K562 (cell line): ENCODE results near the gene ZMYND8. TPM values are rescaled to one million over a fixed set of nuclear protein-coding genes. Genes with fewer than 3 reads are reported as not detected.

ENCODE experiments used
- ATAC-seq: fragments of 200-7000 bp; cut with Tn5 transposase; 3 replicates; pipeline ENCODE4 v1.9.1; 2020; ENCODE audit warnings: moderate library complexity
- BruUV-seq: library from RNA; stranded (reverse); fragments of 400-500 nt; replicated peaks from 2 replicates; lab custom pipeline; 2021; lab: Mats Ljungman, UMichigan
- CTCF ChIA-PET: fragments of 300-600 bp; formaldehyde crosslinking; extraction: SDS; loops from one replicate; lab custom pipeline; 2021; ENCODE audit warnings: low intra/inter-chr PET ratio; lab: Yijun Ruan, JAX
- POLR2A ChIA-PET: fragments of 300-600, 350-650 bp; sonication (Branson Sonifier 250); formaldehyde crosslinking; extraction: SDS; loops from one replicate; lab custom pipeline; 2021; ENCODE audit warnings: antibody characterized with exemption, inconsistent platforms; lab: Yijun Ruan, JAX
- DNase-seq, 4 experiments: peaks; one replicate each; pipeline versions ENCODE4 v3.0.0 to v3.0.0-alpha.2; 2011 to 2018; ENCODE audit warnings: low spot score in 3 of 4, mixed read lengths in 3 of 4; ENCODE audit errors: extremely low read depth in 1 of 4
- FAIRE-seq: peaks from 2 replicates; lab custom pipeline; 2011; peaks lifted over from hg19 to GRCh38; lab: Jason Lieb, UNC
- H2AFZ ChIP-seq: 2 replicates; pipeline ENCODE4 v1.6.0; 2011; ENCODE audit warnings: low read depth, low read length, control low read depth, inconsistent platforms
- H3K27ac ChIP-seq: fragments of 200-600 bp; 3 replicates; pipeline ENCODE4 v1.8.0; 2011; ENCODE audit warnings: low read depth, mild to moderate bottlenecking, control low read depth, inconsistent platforms, low read length, moderate library complexity, mixed read lengths; ENCODE audit errors: extremely low read depth
- H3K27me3 ChIP-seq, 2 experiments: fragments of 300-600 bp in 1 of 2; 2 replicates in 1 of 2; 3 replicates in 1 of 2; pipeline versions ENCODE4 v1.6.0 to v1.8.0; 2011; ENCODE audit warnings: inconsistent platforms in 2 of 2, low read length in 2 of 2, mild to moderate bottlenecking in 1 of 2, mixed read lengths in 1 of 2, moderate library complexity in 1 of 2; ENCODE audit not compliant: control insufficient read depth in 2 of 2, insufficient read depth in 2 of 2
- H3K36me3 ChIP-seq: fragments of 300-600 bp; 3 replicates; pipeline ENCODE4 v1.8.0; 2011; ENCODE audit warnings: mild to moderate bottlenecking, low read length, inconsistent platforms; ENCODE audit not compliant: control insufficient read depth, insufficient read depth
- H3K4me1 ChIP-seq, 2 experiments: fragments of 200-600 bp in 1 of 2; replicated peaks in 1 of 2; 2 replicates in 1 of 2; 3 replicates in 1 of 2; pipeline versions ENCODE4 v1.5.1 to v1.8.0; 2011; ENCODE audit warnings: inconsistent platforms in 2 of 2, low read length in 2 of 2, mild to moderate bottlenecking in 1 of 2, mixed read lengths in 1 of 2, moderate library complexity in 1 of 2; ENCODE audit not compliant: control insufficient read depth in 2 of 2, insufficient read depth in 2 of 2
- H3K4me2 ChIP-seq: 2 replicates; pipeline ENCODE4 v1.6.1; 2011; ENCODE audit warnings: low read length, control low read depth, inconsistent platforms, mixed read lengths; ENCODE audit not compliant: insufficient read depth
- H3K4me3 ChIP-seq: fragments of 200-600 bp; sonication (generic), shearing (Covaris generic); 2 replicates; pipeline ENCODE4 v1.5.1; 2016; ENCODE audit warnings: control low read depth, inconsistent platforms
- H3K79me2 ChIP-seq: fragments of 200-600 bp; 3 replicates; pipeline ENCODE4 v1.8.0; 2011; ENCODE audit warnings: low read length, inconsistent platforms; ENCODE audit not compliant: control insufficient read depth, insufficient read depth
- H3K9ac ChIP-seq, 2 experiments: 2 replicates each; pipeline versions ENCODE4 v1.6.0 to v1.6.1; 2011; ENCODE audit warnings: low read depth in 2 of 2, low read length in 2 of 2, control low read depth in 1 of 2, inconsistent platforms in 1 of 2, mild to moderate bottlenecking in 1 of 2, mixed read lengths in 1 of 2; ENCODE audit not compliant: insufficient read depth in 1 of 2
- H3K9me1 ChIP-seq: one replicate; pipeline ENCODE4 v1.6.0; 2011; ENCODE audit warnings: inconsistent platforms, mild to moderate bottlenecking, low read length, moderate library complexity; ENCODE audit not compliant: control insufficient read depth, insufficient read depth
- H3K9me3 ChIP-seq: replicated peaks from 2 replicates; pipeline ENCODE4 v1.5.1; 2011; ENCODE audit warnings: low read depth, low read length, inconsistent platforms; ENCODE audit not compliant: control insufficient read depth, insufficient read depth
- H4K20me1 ChIP-seq: replicated peaks from 2 replicates; pipeline ENCODE4 v1.6.1; 2011; ENCODE audit warnings: low read length, inconsistent platforms, mixed read lengths; ENCODE audit not compliant: control insufficient read depth, insufficient read depth
- POLR2G ChIP-seq: fragments of 200-400 bp; formaldehyde crosslinking; IDR thresholded peaks from 2 replicates; pipeline ENCODE4 v1.6.1; 2017; ENCODE audit warnings: low read depth, mild to moderate bottlenecking, antibody characterized with exemption, low read length, moderate library complexity
- RAD21 ChIP-seq, 2 experiments: fragments of 250-450 bp in 1 of 2; fragments of 450-650 bp in 1 of 2; sonication (Bioruptor Pico) in 1 of 2; formaldehyde crosslinking in 1 of 2; IDR thresholded peaks in 1 of 2; conservative IDR thresholded peaks in 1 of 2; 2 replicates each; pipeline versions ENCODE4 v1.4.0 to v1.8.0; 2020 to 2022; ENCODE audit warnings: mild to moderate bottlenecking in 2 of 2, moderate library complexity in 1 of 2
- RBM22 ChIP-seq: fragments of 200-400 bp; formaldehyde crosslinking; IDR thresholded peaks from 2 replicates; pipeline ENCODE4 v1.6.1; 2018; ENCODE audit warnings: low read length, low read depth; ENCODE audit not compliant: poor library complexity, severe bottlenecking
- ZNF695 ChIP-seq: fragments of 450-650 bp; formaldehyde crosslinking; IDR thresholded peaks from 2 replicates; pipeline ENCODE4 v1.4.0; 2020; ENCODE audit warnings: mild to moderate bottlenecking, moderate library complexity
- WGBS: fragments of 100-300 bp; shearing (Covaris generic); methylation state at CpG from one replicate; pipeline ENCODE4 v1.1.6; 2016; ENCODE audit warnings: low coverage, mixed read lengths; ENCODE audit not compliant: insufficient coverage; ENCODE audit errors: missing lambda C conversion rate; 5-methylcytosine and 5-hydroxymethylcytosine counted together
- in situ Hi-C: fragments of 300-500 bp; cut with MboI; formaldehyde crosslinking; loops from 4 replicates; pipeline ENCODE4 v1.15.0; 2018; ENCODE audit warnings: inconsistent platforms, mixed read lengths
- intact Hi-C: fragments of 100-400 bp; cut with micrococcal nuclease; formaldehyde crosslinking; loops from 2 replicates; pipeline ENCODE4 v1.14.2; 2022
- polyA plus RNA-seq, 8 experiments: library from polyadenylated mRNA; depleted of rRNA in 4 of 8; stranded (reverse) in 5 of 8; unstranded in 3 of 8; fragments of >200 nt; fragmentation: Nextera tagmentation in 2 of 8; fragmentation: Illumina TruSeq in 1 of 8; extraction: Ambion mirVana in 2 of 8; extraction: Trizol in 1 of 8; gene quantifications; 2 replicates each; pipeline versions ENCODE4 v1.2.1 to v1.2.3, GENCODE V29; 2011 to 2014; ENCODE audit warnings: inconsistent platforms in 1 of 8, missing spikeins in 1 of 8
- total RNA-seq, 7 experiments: library from RNA; depleted of rRNA in 6 of 7; stranded (reverse); fragments of >200 nt in 6 of 7; fragmentation: Illumina TruSeq in 2 of 7; extraction: Trizol in 2 of 7; gene quantifications; 2 replicates each; pipeline versions ENCODE4 v1.2.1 to v1.2.3, GENCODE V29; 2011 to 2021; ENCODE audit warnings: low replicate concordance in 1 of 7
- TF ChIP-seq, protein P1 (sequence below), 3 experiments: fragments of 200-800 bp in 1 of 3; fragments of 250-450 bp in 1 of 3; fragments of 450-650 bp in 1 of 3; sonication (Bioruptor Pico) in 1 of 3; sonication (Bioruptor generic) in 1 of 3; formaldehyde crosslinking in 1 of 3; IDR thresholded peaks; 2 replicates each; pipeline versions ENCODE4 v1.6.1 to v1.8.0; 2016 to 2022; ENCODE audit warnings: mild to moderate bottlenecking in 2 of 3, missing genetic modification characterization in 2 of 3, missing compliant biosample characterization in 1 of 3, moderate library complexity in 1 of 3

ZMYND8 gene
- total and polyA plus RNA-seq, 9 of the 15 experiments (the other 6 are each of a cell fraction or from before 2014, with no cell fraction given) = 31.8 to 148 (median 71.9) TPM

GRCh38 chr20:47250360-47250759 is 106.1 kb downstream of the ZMYND8 start:
- H4K20me1 ChIP-seq = no peaks in the 10 kb centered on the region; the same call in 1 of the 2 replicates
- no TSS peak for BruUV-seq
- intact Hi-C loops (no loop called here), in situ Hi-C loops (no loop called here)
- ChIA-PET CTCF (no interaction called here), POLR2A (interaction anchor here (0.9 kb wide), 1 partner anchor 10 kb away, joined by 3 read pairs; no protein-coding TSS in a partner anchor)
- H3K36me3 ChIP-seq = peaks cover 99% of the 10 kb centered on the region
- ATAC-seq (no peak), FAIRE-seq (no peak), DNase-seq (no peak)
- peaks cover 98% of the 10 kb centered on the region for H3K79me2 ChIP-seq
- H3K27ac ChIP-seq = no peak overlapping the region
- H3K9me1 ChIP-seq = no peaks in the 10 kb centered on the region
- no peaks in the 10 kb centered on the region for H3K9me3 ChIP-seq
- H3K27me3 ChIP-seq = no peaks in the 10 kb centered on the region
- no peak overlapping the region for H3K4me2 ChIP-seq
- H2AFZ ChIP-seq = no peak overlapping the region
- WGBS = 100% methylated on average over 4 of the region's 4 CpGs
- H3K9ac ChIP-seq = no peak overlapping the region
- peaks cover 10 to 17% of the 10 kb centered on the region in 2 experiments; a peak in 3 of 5 replicates for H3K4me1 ChIP-seq
- H3K4me3 ChIP-seq = no peak overlapping the region
- 0 out of 2 replicates have a peak, but pooled peaks have one; percentile 18 for TF ChIP-seq POLR2G
- no peak for TF ChIP-seq ZNF695 (CRISPR knock-in tag)
- TF ChIP-seq, protein P1, sequence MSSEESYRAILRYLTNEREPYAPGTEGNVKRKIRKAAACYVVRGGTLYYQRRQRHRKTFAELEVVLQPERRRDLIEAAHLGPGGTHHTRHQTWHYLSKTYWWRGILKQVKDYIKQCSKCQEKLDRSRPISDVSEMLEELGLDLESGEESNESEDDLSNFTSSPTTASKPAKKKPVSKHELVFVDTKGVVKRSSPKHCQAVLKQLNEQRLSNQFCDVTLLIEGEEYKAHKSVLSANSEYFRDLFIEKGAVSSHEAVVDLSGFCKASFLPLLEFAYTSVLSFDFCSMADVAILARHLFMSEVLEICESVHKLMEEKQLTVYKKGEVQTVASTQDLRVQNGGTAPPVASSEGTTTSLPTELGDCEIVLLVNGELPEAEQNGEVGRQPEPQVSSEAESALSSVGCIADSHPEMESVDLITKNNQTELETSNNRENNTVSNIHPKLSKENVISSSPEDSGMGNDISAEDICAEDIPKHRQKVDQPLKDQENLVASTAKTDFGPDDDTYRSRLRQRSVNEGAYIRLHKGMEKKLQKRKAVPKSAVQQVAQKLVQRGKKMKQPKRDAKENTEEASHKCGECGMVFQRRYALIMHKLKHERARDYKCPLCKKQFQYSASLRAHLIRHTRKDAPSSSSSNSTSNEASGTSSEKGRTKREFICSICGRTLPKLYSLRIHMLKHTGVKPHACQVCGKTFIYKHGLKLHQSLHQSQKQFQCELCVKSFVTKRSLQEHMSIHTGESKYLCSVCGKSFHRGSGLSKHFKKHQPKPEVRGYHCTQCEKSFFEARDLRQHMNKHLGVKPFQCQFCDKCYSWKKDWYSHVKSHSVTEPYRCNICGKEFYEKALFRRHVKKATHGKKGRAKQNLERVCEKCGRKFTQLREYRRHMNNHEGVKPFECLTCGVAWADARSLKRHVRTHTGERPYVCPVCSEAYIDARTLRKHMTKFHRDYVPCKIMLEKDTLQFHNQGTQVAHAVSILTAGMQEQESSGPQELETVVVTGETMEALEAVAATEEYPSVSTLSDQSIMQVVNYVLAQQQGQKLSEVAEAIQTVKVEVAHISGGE (CRISPR knock-in tag; IDR thresholded peaks at IDR 0.05) = peak in 1 of 3 experiments; percentile 11; a peak in 1 of 6 replicates
- no peak for TF ChIP-seq RAD21 (CRISPR knock-in tag; conservative IDR thresholded peaks at IDR 0.05 in 1 of 2, IDR thresholded peaks at IDR 0.05 in 1 of 2)
- peak; percentile 31 for TF ChIP-seq RBM22
